Measurements from ENCODE around the gene BACH2.

The BACH2 gene

DNA sequence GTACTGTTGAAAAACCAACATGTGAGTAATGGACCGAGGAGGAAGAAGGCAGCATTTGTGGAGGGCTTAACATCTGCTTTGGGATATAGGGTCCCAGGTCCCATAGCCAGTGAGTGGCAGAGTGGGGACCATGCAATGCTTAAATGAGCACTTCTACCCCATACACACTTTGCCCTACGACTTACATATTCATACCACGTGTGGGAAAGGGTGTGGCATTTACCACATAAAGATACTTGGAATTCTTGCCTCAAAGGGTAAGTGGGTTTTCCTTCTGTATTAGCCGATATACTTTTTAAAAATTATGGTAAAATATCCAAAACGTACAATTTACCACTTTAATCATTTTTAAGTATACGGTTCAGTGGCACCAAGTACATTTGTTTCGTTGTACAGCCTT lies 199.3 kb downstream of the BACH2 start:
- in situ Hi-C loops (cut with MboI; ENCODE audit: low pct_unique_long_range_greater_than_20kb, low sequenced_read_pairs, unreplicated experiment): no loop called here
- DNase-seq (ENCODE audit: low spot score): no peak
- TF ChIP-seq, protein P1, sequence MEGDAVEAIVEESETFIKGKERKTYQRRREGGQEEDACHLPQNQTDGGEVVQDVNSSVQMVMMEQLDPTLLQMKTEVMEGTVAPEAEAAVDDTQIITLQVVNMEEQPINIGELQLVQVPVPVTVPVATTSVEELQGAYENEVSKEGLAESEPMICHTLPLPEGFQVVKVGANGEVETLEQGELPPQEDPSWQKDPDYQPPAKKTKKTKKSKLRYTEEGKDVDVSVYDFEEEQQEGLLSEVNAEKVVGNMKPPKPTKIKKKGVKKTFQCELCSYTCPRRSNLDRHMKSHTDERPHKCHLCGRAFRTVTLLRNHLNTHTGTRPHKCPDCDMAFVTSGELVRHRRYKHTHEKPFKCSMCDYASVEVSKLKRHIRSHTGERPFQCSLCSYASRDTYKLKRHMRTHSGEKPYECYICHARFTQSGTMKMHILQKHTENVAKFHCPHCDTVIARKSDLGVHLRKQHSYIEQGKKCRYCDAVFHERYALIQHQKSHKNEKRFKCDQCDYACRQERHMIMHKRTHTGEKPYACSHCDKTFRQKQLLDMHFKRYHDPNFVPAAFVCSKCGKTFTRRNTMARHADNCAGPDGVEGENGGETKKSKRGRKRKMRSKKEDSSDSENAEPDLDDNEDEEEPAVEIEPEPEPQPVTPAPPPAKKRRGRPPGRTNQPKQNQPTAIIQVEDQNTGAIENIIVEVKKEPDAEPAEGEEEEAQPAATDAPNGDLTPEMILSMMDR (IDR thresholded peaks at IDR 0.05; ENCODE audit: extremely low read depth, insufficient read depth, missing control alignments): no peak

DNA sequence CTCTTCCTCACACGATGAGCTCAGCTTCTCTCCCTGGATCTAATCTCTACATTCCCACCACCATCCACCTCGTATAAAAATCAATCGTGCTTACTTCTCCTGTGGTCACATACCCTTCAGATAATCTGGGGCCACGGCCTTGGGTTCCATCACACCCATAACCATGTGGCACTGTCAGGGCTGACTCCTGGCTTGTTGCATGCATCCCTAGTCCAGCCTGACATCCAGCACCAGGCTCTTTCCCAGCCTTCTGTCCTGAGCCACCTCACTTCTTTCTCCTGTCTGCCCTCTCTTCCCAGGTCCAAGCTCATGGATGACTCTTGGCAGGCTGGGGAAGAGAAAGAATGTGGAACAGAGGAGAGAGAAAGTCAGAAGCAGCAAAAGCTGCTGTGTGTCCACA lies 199.8 kb downstream of the BACH2 start:
- in situ Hi-C loops (cut with MboI; ENCODE audit: low pct_unique_long_range_greater_than_20kb, low sequenced_read_pairs, unreplicated experiment): no loop called here
- TF ChIP-seq, protein P1 (IDR thresholded peaks at IDR 0.05; ENCODE audit: extremely low read depth, insufficient read depth, missing control alignments): no peak
- DNase-seq (ENCODE audit: low spot score): no peak

GRCh38 chr6:90095788-90096187 lies 200.9 kb downstream of the BACH2 start:
- DNase-seq (ENCODE audit: low spot score): no peak
- TF ChIP-seq, protein P1 (IDR thresholded peaks at IDR 0.05; ENCODE audit: extremely low read depth, insufficient read depth, missing control alignments): no peak
- in situ Hi-C loops (cut with MboI; ENCODE audit: low pct_unique_long_range_greater_than_20kb, low sequenced_read_pairs, unreplicated experiment): no loop called here

GRCh38 chr6:90095145-90095544 lies 201.5 kb downstream of the BACH2 start:
- TF ChIP-seq, protein P1 (IDR thresholded peaks at IDR 0.05; ENCODE audit: extremely low read depth, insufficient read depth, missing control alignments): no peak
- DNase-seq (ENCODE audit: low spot score): no peak
- in situ Hi-C loops (cut with MboI; ENCODE audit: low pct_unique_long_range_greater_than_20kb, low sequenced_read_pairs, unreplicated experiment): no loop called here

- DNase-seq (ENCODE audit: low spot score): no peak
- in situ Hi-C loops (cut with MboI; ENCODE audit: low pct_unique_long_range_greater_than_20kb, low sequenced_read_pairs, unreplicated experiment): no loop called here
- TF ChIP-seq, protein P1 (IDR thresholded peaks at IDR 0.05; ENCODE audit: extremely low read depth, insufficient read depth, missing control alignments): no peak
These were observed 203.0 kb downstream of the BACH2 start for GRCh38 chr6:90093558-90094073.

- TF ChIP-seq, protein P1 (IDR thresholded peaks at IDR 0.05; ENCODE audit: extremely low read depth, insufficient read depth, missing control alignments): no peak
- in situ Hi-C loops (cut with MboI; ENCODE audit: low pct_unique_long_range_greater_than_20kb, low sequenced_read_pairs, unreplicated experiment): no loop called here
- no peak for DNase-seq (ENCODE audit: low spot score)
These were observed 205.8 kb downstream of the BACH2 start for GRCh38 chr6:90090866-90091265.

DNA sequence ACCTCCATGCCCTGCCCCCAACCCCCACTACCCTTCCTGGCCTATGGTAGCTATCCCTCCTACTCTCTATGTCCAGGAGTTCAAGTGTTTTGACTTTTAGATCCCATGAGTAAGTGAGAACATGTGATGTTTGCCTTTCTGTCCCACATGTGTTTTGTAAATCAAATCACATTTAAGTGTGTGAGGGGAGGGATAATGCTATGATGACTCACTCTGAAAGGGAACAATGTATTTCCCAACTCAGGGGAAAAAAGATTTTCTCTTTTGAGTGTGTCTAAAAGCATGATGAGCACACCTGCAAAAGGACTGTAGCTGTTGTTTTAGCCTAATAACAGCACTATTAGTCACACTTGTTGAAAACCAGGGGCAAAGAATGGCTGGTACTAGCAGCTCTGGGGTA lies 208.6 kb downstream of the BACH2 start:
- TF ChIP-seq, protein P1 (IDR thresholded peaks at IDR 0.05; ENCODE audit: extremely low read depth, insufficient read depth, missing control alignments): no peak
- DNase-seq (ENCODE audit: low spot score): no peak
- in situ Hi-C loops (cut with MboI; ENCODE audit: low pct_unique_long_range_greater_than_20kb, low sequenced_read_pairs, unreplicated experiment): no loop called here

Measured in GM13977 (cell line).